H1 (cell line): Measurements from ENCODE around the gene MINDY3. TPM values are rescaled to one million over a fixed set of nuclear protein-coding genes. Genes with fewer than 3 reads are reported as not detected.
"Not testable (repeated sequence)": the region's sequence is repeated elsewhere in the genome, so short reads cannot be mapped to it uniquely, and the experiment has no call there.

Experiments used
- CTCF ChIA-PET: fragments of 300-600 bp; sonication (Branson Sonifier 250); formaldehyde crosslinking; loops from one replicate; lab custom pipeline; 2021; ENCODE audit not compliant: partially characterized antibody; lab: Charles Lee
- POLR2A ChIA-PET: fragments of 300-600 bp; sonication (Branson Sonifier 250); formaldehyde crosslinking; loops from one replicate; lab custom pipeline; 2021; ENCODE audit warnings: inconsistent platforms; ENCODE audit not compliant: partially characterized antibody; lab: Charles Lee
- DNase-seq, 2 experiments: peaks; one replicate each; pipeline versions ENCODE4 v3.0.0 to v3.0.0-alpha.2; 2010 to 2022; ENCODE audit warnings: low spot score in 2 of 2, low read depth in 1 of 2, mixed read lengths in 1 of 2
- FAIRE-seq: peaks from 2 replicates; lab custom pipeline; 2011; peaks lifted over from hg19 to GRCh38; lab: Jason Lieb, UNC
- H2AFZ ChIP-seq: 2 replicates; pipeline ENCODE4 v1.8.1; 2012; ENCODE audit warnings: low read length, inconsistent platforms
- H2AK5ac ChIP-seq: 2 replicates; pipeline ENCODE4 v1.6.1; 2013; ENCODE audit warnings: low read depth, low read length
- H2BK120ac ChIP-seq: replicated peaks from 2 replicates; pipeline ENCODE3; 2013; ENCODE audit warnings: low read depth, low read length, inconsistent platforms
- H2BK12ac ChIP-seq: 2 replicates; pipeline ENCODE4 v1.6.1; 2013; ENCODE audit warnings: low read depth, low read length
- H2BK15ac ChIP-seq: 2 replicates; pipeline ENCODE4 v1.6.1; 2013; ENCODE audit warnings: low read length
- H2BK20ac ChIP-seq: 2 replicates; pipeline ENCODE4 v1.6.1; 2013; ENCODE audit warnings: low read length
- H2BK5ac ChIP-seq: 2 replicates; pipeline ENCODE4 v1.6.1; 2013; ENCODE audit warnings: low read depth, low read length
- H3K14ac ChIP-seq: 2 replicates; pipeline ENCODE4 v1.6.1; 2013; ENCODE audit warnings: inconsistent platforms; ENCODE audit not compliant: insufficient read length
- H3K18ac ChIP-seq: 2 replicates; pipeline ENCODE4 v1.6.1; 2013; ENCODE audit warnings: low read length; ENCODE audit errors: extremely low read depth
- H3K23ac ChIP-seq: 2 replicates; pipeline ENCODE4 v1.6.1; 2013; ENCODE audit warnings: inconsistent platforms; ENCODE audit not compliant: insufficient read length
- H3K23me2 ChIP-seq: 2 replicates; pipeline ENCODE4 v1.6.1; 2013; ENCODE audit warnings: low read depth, low read length
- H3K27ac ChIP-seq: 2 replicates; pipeline ENCODE4 v1.6.1; 2011; ENCODE audit warnings: low read depth, low read length, inconsistent platforms
- H3K27me3 ChIP-seq, 4 experiments: replicated peaks in 1 of 4; 1 replicate in 1 of 4; 2 replicates in 3 of 4; pipeline versions ENCODE4 v1.6.1 to v1.8.1; 2011 to 2013; ENCODE audit warnings: low read length in 3 of 4, mild to moderate bottlenecking in 3 of 4, inconsistent platforms in 2 of 4, mixed read lengths in 2 of 4, moderate library complexity in 1 of 4; ENCODE audit not compliant: control insufficient read depth in 3 of 4, insufficient read depth in 3 of 4; ENCODE audit errors: extremely low read depth in 1 of 4
- H3K36me3 ChIP-seq, 4 experiments: 2 replicates each; pipeline versions ENCODE4 v1.6.1 to v1.8.1; 2011 to 2013; ENCODE audit warnings: mild to moderate bottlenecking in 4 of 4, low read length in 3 of 4, moderate library complexity in 2 of 4, control low read depth in 1 of 4, inconsistent platforms in 1 of 4; ENCODE audit not compliant: insufficient read depth in 4 of 4, control insufficient read depth in 2 of 4
- H3K4ac ChIP-seq: replicated peaks from 2 replicates; pipeline ENCODE3; 2013; ENCODE audit warnings: low read length, low read depth, mixed read lengths, inconsistent platforms; ENCODE audit not compliant: insufficient read length
- H3K4me1 ChIP-seq, 4 experiments: replicated peaks in 1 of 4; 1 replicate in 1 of 4; 2 replicates in 3 of 4; pipeline versions ENCODE4 v1.6.1 to v1.8.1; 2011 to 2013; ENCODE audit warnings: low read length in 3 of 4, inconsistent platforms in 2 of 4, mixed read lengths in 1 of 4; ENCODE audit not compliant: insufficient read depth in 4 of 4, control insufficient read depth in 3 of 4
- H3K4me2 ChIP-seq, 2 experiments: 2 replicates each; pipeline versions ENCODE4 v1.6.1 to v1.8.1; 2011 to 2013; ENCODE audit warnings: low read depth in 2 of 2, low read length in 2 of 2, control low read depth in 1 of 2, inconsistent platforms in 1 of 2, mild to moderate bottlenecking in 1 of 2; ENCODE audit not compliant: insufficient read depth in 1 of 2
- H3K4me3 ChIP-seq, 4 experiments: fragments of 200-600, 300-600 bp in 1 of 4; sonication (generic), shearing (Covaris generic), sonication (Bioruptor Twin) in 1 of 4; 2 replicates each; pipeline versions ENCODE4 v1.5.1 to v1.8.1; 2011 to 2016; ENCODE audit warnings: low read length in 4 of 4, low read depth in 3 of 4, control low read depth in 2 of 4, inconsistent platforms in 2 of 4, mild to moderate bottlenecking in 2 of 4, mixed read lengths in 1 of 4, moderate library complexity in 1 of 4; ENCODE audit not compliant: insufficient read depth in 2 of 4; ENCODE audit errors: extremely low read depth in 1 of 4
- H3K56ac ChIP-seq: replicated peaks from 2 replicates; pipeline ENCODE3; 2013; ENCODE audit warnings: low read depth, mild to moderate bottlenecking, mixed read lengths, low read length, inconsistent platforms; ENCODE audit not compliant: insufficient read length
- H3K79me1 ChIP-seq: 2 replicates; pipeline ENCODE4 v1.6.1; 2013; ENCODE audit warnings: low read depth, low read length, control low read depth
- H3K79me2 ChIP-seq, 2 experiments: 2 replicates each; pipeline versions ENCODE4 v1.6.1 to v1.8.1; 2012 to 2013; ENCODE audit warnings: low read length in 2 of 2, mild to moderate bottlenecking in 2 of 2, inconsistent platforms in 1 of 2; ENCODE audit not compliant: insufficient read depth in 2 of 2, control insufficient read depth in 1 of 2
- H3K9ac ChIP-seq, 4 experiments: replicated peaks in 1 of 4; 1 replicate in 1 of 4; 2 replicates in 3 of 4; pipeline versions ENCODE4 v1.6.1 to v1.8.1; 2011 to 2013; ENCODE audit warnings: low read depth in 3 of 4, low read length in 3 of 4, control low read depth in 2 of 4, mild to moderate bottlenecking in 2 of 4, moderate library complexity in 2 of 4, inconsistent platforms in 1 of 4; ENCODE audit errors: extremely low read depth in 1 of 4
- H3K9me3 ChIP-seq, 2 experiments: 2 replicates each; pipeline versions ENCODE4 v1.6.1 to v1.8.1; 2012 to 2013; ENCODE audit warnings: mild to moderate bottlenecking in 2 of 2, moderate library complexity in 2 of 2, control low read depth in 1 of 2, inconsistent platforms in 1 of 2, low read depth in 1 of 2, low read length in 1 of 2, mixed read lengths in 1 of 2; ENCODE audit not compliant: insufficient read depth in 2 of 2
- H4K20me1 ChIP-seq, 2 experiments: replicated peaks in 1 of 2; 2 replicates each; pipeline versions ENCODE3 to v1.8.1; 2011 to 2013; ENCODE audit warnings: inconsistent platforms in 2 of 2, low read length in 2 of 2, mild to moderate bottlenecking in 1 of 2; ENCODE audit not compliant: insufficient read depth in 2 of 2, control insufficient read depth in 1 of 2
- H4K5ac ChIP-seq: 2 replicates; pipeline ENCODE4 v1.6.1; 2013; ENCODE audit warnings: low read length, low read depth, mixed read lengths, inconsistent platforms; ENCODE audit not compliant: insufficient read length
- H4K8ac ChIP-seq: 2 replicates; pipeline ENCODE4 v1.8.0; 2013; ENCODE audit warnings: mild to moderate bottlenecking, moderate library complexity, low read length, inconsistent platforms; ENCODE audit not compliant: insufficient read depth; ENCODE audit errors: extremely low read depth
- H4K91ac ChIP-seq: replicated peaks from 2 replicates; pipeline ENCODE3; 2013; ENCODE audit warnings: low read length, mixed read lengths, inconsistent platforms; ENCODE audit not compliant: insufficient read length
- WGBS, 2 experiments: shearing (Covaris generic) in 1 of 2; methylation state at CpG; one replicate each; pipeline versions ENCODE4 v1.1.6 to v1.1.7; 2013 to 2015; ENCODE audit warnings: low lambda C conversion rate in 2 of 2, mixed read lengths in 2 of 2, inconsistent platforms in 1 of 2, low coverage in 1 of 2, missing lambda C conversion rate in 1 of 2; ENCODE audit not compliant: insufficient replicate concordance in 2 of 2, insufficient coverage in 1 of 2, insufficient read length in 1 of 2; ENCODE audit errors: extremely low coverage in 1 of 2, missing lambda C conversion rate in 1 of 2; 5-methylcytosine and 5-hydroxymethylcytosine counted together
- polyA plus RNA-seq, 7 experiments: library from polyadenylated mRNA; depleted of rRNA in 3 of 7; stranded (reverse) in 5 of 7; unstranded in 2 of 7; fragments of >200 nt in 5 of 7; fragments of 200-250 nt in 2 of 7; gene quantifications; 1 replicate in 5 of 7; 2 replicates in 1 of 7; 4 replicates in 1 of 7; pipeline versions ENCODE4 v1.2.1 to v1.2.3, GENCODE V29; 2011 to 2013; ENCODE audit warnings: missing spikeins in 2 of 7, mixed read lengths in 2 of 7
- total RNA-seq: library from RNA; stranded (reverse); fragmentation: NEBNext Ultra II Directional; extraction: Animal tissue kit (Norgen Biotek cat#: 25700); gene quantifications from 2 replicates; pipeline ENCODE4 v1.2.1, GENCODE V29; 2021

The MINDY3 gene
- total and polyA plus RNA-seq, 2 of the 8 experiments (the other 6 are each of a cell fraction or from before 2014, with no cell fraction given), result 4.6 to 13.6 TPM

GRCh38 chr10:15876274-15876673 lies 16.0 kb upstream of the MINDY3 start:
- H3K9ac ChIP-seq, H3K79me1 ChIP-seq, H3K23ac ChIP-seq, CTCF ChIA-PET, H3K27me3 ChIP-seq, FAIRE-seq, H3K4me3 ChIP-seq, H3K27ac ChIP-seq, H2AFZ ChIP-seq, H2BK12ac ChIP-seq, H4K20me1 ChIP-seq, POLR2A ChIA-PET, H3K56ac ChIP-seq, H3K4me2 ChIP-seq, H3K4ac ChIP-seq, H3K4me1 ChIP-seq, H3K9me3 ChIP-seq, H4K8ac ChIP-seq, H3K18ac ChIP-seq, H4K91ac ChIP-seq, H4K5ac ChIP-seq, H2AK5ac ChIP-seq, H2BK5ac ChIP-seq, H3K23me2 ChIP-seq, DNase-seq, H3K14ac ChIP-seq, H2BK120ac ChIP-seq, H3K36me3 ChIP-seq, H2BK20ac ChIP-seq, H2BK15ac ChIP-seq, H3K79me2 ChIP-seq: not testable (repeated sequence)
- WGBS, 2 experiments, result 90% methylated on average over 4 of the region's 4 CpGs; no CpG with 5 or more reads in 1 of the 2 experiments

GRCh38 chr10:15872645-15873044 lies 12.3 kb upstream of the MINDY3 start:
- H3K4me1 ChIP-seq, FAIRE-seq, H3K18ac ChIP-seq, H3K14ac ChIP-seq, H2BK20ac ChIP-seq, H4K8ac ChIP-seq, H3K79me1 ChIP-seq, H3K4me2 ChIP-seq, H3K23me2 ChIP-seq, H3K56ac ChIP-seq, H3K9me3 ChIP-seq, H3K4ac ChIP-seq, H3K27ac ChIP-seq, H3K23ac ChIP-seq, H4K5ac ChIP-seq, H2AFZ ChIP-seq, H2BK15ac ChIP-seq, H3K9ac ChIP-seq, DNase-seq, H4K91ac ChIP-seq, H2BK120ac ChIP-seq, H3K79me2 ChIP-seq, H3K27me3 ChIP-seq, H3K36me3 ChIP-seq, H3K4me3 ChIP-seq, POLR2A ChIA-PET, H4K20me1 ChIP-seq, H2BK12ac ChIP-seq, H2BK5ac ChIP-seq, H2AK5ac ChIP-seq: not testable (repeated sequence)
- WGBS, 2 experiments, result 96% methylated on average over 4 of the region's 4 CpGs; no CpG with 5 or more reads in 1 of the 2 experiments
- CTCF ChIA-PET, result interaction anchor here (1.3 kb wide), 1 partner anchor 24 kb away, joined by 3 read pairs; no protein-coding TSS in a partner anchor
